Trophoblast cell (in vitro differentiated cells and primary cell): ENCODE measurements around the gene GEMIN8.

Experiments
- DNase-seq, 2 donors: peaks; one replicate each; pipeline ENCODE4 v3.0.0-alpha.2; 2016
- H2AFZ ChIP-seq: 2 replicates; pipeline ENCODE4 v1.6.1; 2013; ENCODE audit warnings: low read length, moderate library complexity, mild to moderate bottlenecking; ENCODE audit not compliant: insufficient read depth, poor library complexity
- H2AK5ac ChIP-seq: 2 replicates; pipeline ENCODE4 v1.6.1; 2013; ENCODE audit warnings: mild to moderate bottlenecking, low read length
- H2BK120ac ChIP-seq: 2 replicates; pipeline ENCODE4 v1.6.1; 2013; ENCODE audit warnings: low read length, mild to moderate bottlenecking, moderate library complexity; ENCODE audit not compliant: insufficient read depth, poor library complexity
- H2BK12ac ChIP-seq: 2 replicates; pipeline ENCODE4 v1.6.1; 2013; ENCODE audit warnings: mild to moderate bottlenecking, low read length, moderate library complexity
- H2BK5ac ChIP-seq: 2 replicates; pipeline ENCODE4 v1.6.1; 2013; ENCODE audit warnings: low read length, low read depth, moderate library complexity, mild to moderate bottlenecking; ENCODE audit not compliant: poor library complexity
- H3K14ac ChIP-seq: 2 replicates; pipeline ENCODE4 v1.6.1; 2013; ENCODE audit warnings: mild to moderate bottlenecking, low read length
- H3K18ac ChIP-seq: 2 replicates; pipeline ENCODE4 v1.6.1; 2013; ENCODE audit warnings: mild to moderate bottlenecking, low read length
- H3K23ac ChIP-seq: 2 replicates; pipeline ENCODE4 v1.6.1; 2013; ENCODE audit warnings: low read length
- H3K27ac ChIP-seq: 2 replicates; pipeline ENCODE4 v1.5.1; 2013; ENCODE audit warnings: low read depth, mild to moderate bottlenecking, inconsistent platforms, low read length, moderate library complexity
- H3K27me3 ChIP-seq: 2 replicates; pipeline ENCODE4 v1.6.1; 2013; ENCODE audit warnings: inconsistent platforms, mild to moderate bottlenecking, low read length, moderate library complexity; ENCODE audit not compliant: insufficient read depth
- H3K36me3 ChIP-seq, 2 experiments: 1 replicate in 1 of 2; 2 replicates in 1 of 2; pipeline ENCODE4 v1.6.1; 2013; ENCODE audit warnings: low read length in 2 of 2, mild to moderate bottlenecking in 2 of 2, moderate library complexity in 1 of 2; ENCODE audit not compliant: insufficient read depth in 2 of 2, control insufficient read depth in 1 of 2
- H3K4ac ChIP-seq: 2 replicates; pipeline ENCODE4 v1.6.1; 2013; ENCODE audit warnings: low read depth, mild to moderate bottlenecking, low read length, moderate library complexity
- H3K4me1 ChIP-seq, 2 experiments: 1 replicate in 1 of 2; 2 replicates in 1 of 2; pipeline ENCODE4 v1.6.1; 2013; ENCODE audit warnings: low read length in 2 of 2, mild to moderate bottlenecking in 2 of 2, moderate library complexity in 1 of 2; ENCODE audit not compliant: insufficient read depth in 2 of 2, control insufficient read depth in 1 of 2
- H3K4me2 ChIP-seq: 2 replicates; pipeline ENCODE4 v1.6.1; 2013; ENCODE audit warnings: inconsistent platforms, mild to moderate bottlenecking, low read length, moderate library complexity
- H3K4me3 ChIP-seq: 2 replicates; pipeline ENCODE4 v1.5.1; 2013; ENCODE audit warnings: mild to moderate bottlenecking, low read depth, low read length, inconsistent platforms
- H3K79me1 ChIP-seq: one replicate; pipeline ENCODE4 v1.6.1; 2013; ENCODE audit warnings: low read length
- H3K79me2 ChIP-seq: 2 replicates; pipeline ENCODE4 v1.6.1; 2013; ENCODE audit warnings: low read length, mild to moderate bottlenecking; ENCODE audit not compliant: control insufficient read depth, insufficient read depth, poor library complexity
- H3K9ac ChIP-seq: 2 replicates; pipeline ENCODE4 v1.6.1; 2013; ENCODE audit warnings: mild to moderate bottlenecking, low read length
- H3K9me3 ChIP-seq: 2 replicates; pipeline ENCODE4 v1.6.1; 2013; ENCODE audit warnings: low read depth, mild to moderate bottlenecking, control low read depth, inconsistent platforms, low read length; ENCODE audit not compliant: insufficient read depth
- H4K12ac ChIP-seq: 2 replicates; pipeline ENCODE4 v1.6.1; 2013; ENCODE audit warnings: low read depth, mild to moderate bottlenecking, low read length, moderate library complexity
- H4K8ac ChIP-seq: 2 replicates; pipeline ENCODE4 v1.6.1; 2013; ENCODE audit warnings: low read depth, mild to moderate bottlenecking, low read length, moderate library complexity
- H4K91ac ChIP-seq: one replicate; pipeline ENCODE4 v1.6.1; 2013; ENCODE audit warnings: low read depth, mild to moderate bottlenecking, low read length, moderate library complexity
- WGBS: extraction: QIAGEN DNeasy Blood & Tissue Kit; methylation state at CpG from one replicate; pipeline ENCODE4 v1.1.7; 2013; ENCODE audit warnings: missing lambda C conversion rate; ENCODE audit not compliant: insufficient read length, insufficient coverage; ENCODE audit errors: extremely low coverage; 5-methylcytosine and 5-hydroxymethylcytosine counted together

GEMIN8 gene

DNA sequence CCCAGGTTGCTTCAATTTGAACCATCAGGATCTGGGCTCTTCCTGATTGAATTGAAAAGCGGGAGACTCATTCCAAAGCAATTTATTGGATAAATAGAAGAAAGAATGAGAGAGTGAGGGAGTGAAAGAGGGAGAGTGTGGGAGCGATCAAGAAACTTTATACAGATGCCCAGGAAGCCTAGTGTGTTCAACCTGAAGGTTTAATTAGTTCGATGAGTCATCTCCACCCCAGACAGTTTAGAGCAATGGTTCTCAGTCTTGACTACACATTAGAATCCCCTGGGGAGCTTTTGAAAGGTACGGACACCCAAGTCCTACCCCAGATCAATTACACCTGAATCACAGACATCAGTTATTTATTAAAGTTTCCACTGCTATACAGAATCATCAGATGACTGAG lies 61.5 kb downstream of the GEMIN8 start:
- no peaks in the 10 kb centered on the region for H3K27me3 ChIP-seq
- DNase-seq: no peak
- WGBS: no CpG with 5 or more reads among the region's 4 CpGs

GRCh38 chrX:13967636-13968035 lies 62.1 kb downstream of the GEMIN8 start:
- Histone ChIP-seq H3K9me3 (no peaks in the 10 kb centered on the region), H2BK120ac (no peak overlapping the region), H3K27ac (no peak overlapping the region), H4K12ac (no peak overlapping the region), H3K18ac (no peak overlapping the region), H2AFZ (no peak overlapping the region), H3K14ac (no peak overlapping the region), H3K27me3 (no peaks in the 10 kb centered on the region), H3K23ac (no peak overlapping the region), H2BK5ac (no peak overlapping the region), H3K4me1 (no peaks in the 10 kb centered on the region), H3K9ac (no peak overlapping the region), H3K36me3 (no peaks in the 10 kb centered on the region), H4K91ac (no peak overlapping the region), H2BK12ac (no peak overlapping the region), H3K4me3 (no peak overlapping the region), H3K79me2 (no peaks in the 10 kb centered on the region), H2AK5ac (no peak overlapping the region), H3K79me1 (no peaks in the 10 kb centered on the region), H3K4ac (no peak overlapping the region), H3K4me2 (no peak overlapping the region), H4K8ac (no peak overlapping the region)
- DNase-seq: no peak
- WGBS: no CpG with 5 or more reads among the region's 9 CpGs

More for the DNA sequence above, 61.5 kb downstream of the GEMIN8 start:
- H2BK12ac ChIP-seq: no peak overlapping the region
- no peak overlapping the region for H3K23ac ChIP-seq
- H2AFZ ChIP-seq: no peak overlapping the region
- H3K4ac ChIP-seq: no peak overlapping the region
- H3K27ac ChIP-seq: no peak overlapping the region
- H4K8ac ChIP-seq: no peak overlapping the region
- no peak overlapping the region for H3K4me3 ChIP-seq
- H2AK5ac ChIP-seq: no peak overlapping the region
- no peak overlapping the region for H3K9ac ChIP-seq
- H3K18ac ChIP-seq: no peak overlapping the region
- no peak overlapping the region for H3K14ac ChIP-seq
- no peak overlapping the region for H2BK120ac ChIP-seq
- H3K36me3 ChIP-seq: no peaks in the 10 kb centered on the region
- no peaks in the 10 kb centered on the region for H3K9me3 ChIP-seq
- H3K4me2 ChIP-seq: no peak overlapping the region
- no peak overlapping the region for H4K12ac ChIP-seq
- H2BK5ac ChIP-seq: no peak overlapping the region
- no peaks in the 10 kb centered on the region for H3K79me1 ChIP-seq
- H3K79me2 ChIP-seq: no peaks in the 10 kb centered on the region
- H4K91ac ChIP-seq: no peak overlapping the region
- H3K4me1 ChIP-seq: no peaks in the 10 kb centered on the region

DNA sequence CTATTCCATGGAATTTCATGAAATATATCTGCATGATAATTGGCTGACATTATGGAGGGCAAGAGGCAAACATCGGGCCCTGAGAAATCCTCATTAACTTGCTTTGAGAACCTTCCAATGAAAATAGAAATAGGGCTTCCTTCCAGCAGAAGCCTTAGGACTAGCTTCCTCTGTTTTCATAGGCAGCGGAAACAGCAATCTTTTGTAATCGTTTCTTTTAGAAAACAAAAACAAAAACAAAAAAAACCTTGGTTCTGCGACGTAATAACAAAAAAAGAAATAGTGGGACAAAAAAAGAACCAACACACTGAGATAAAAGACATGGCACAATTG lies 62.9 kb downstream of the GEMIN8 start:
- no peak overlapping the region for H3K14ac ChIP-seq
- DNase-seq: no peak
- no peak overlapping the region for H3K27ac ChIP-seq
- no peak overlapping the region for H3K18ac ChIP-seq
- H4K12ac ChIP-seq: no peak overlapping the region
- no peak overlapping the region for H4K8ac ChIP-seq
- no peaks in the 10 kb centered on the region for H3K4me1 ChIP-seq
- no peak overlapping the region for H3K4me3 ChIP-seq
- H4K91ac ChIP-seq: no peak overlapping the region
- no peak overlapping the region for H2BK12ac ChIP-seq
- no peak overlapping the region for H3K9ac ChIP-seq
- H3K79me2 ChIP-seq: no peaks in the 10 kb centered on the region
- no peak overlapping the region for H2AFZ ChIP-seq
- no peak overlapping the region for H3K4ac ChIP-seq
- H3K4me2 ChIP-seq: no peak overlapping the region
- no peak overlapping the region for H2AK5ac ChIP-seq
- no peak overlapping the region for H3K23ac ChIP-seq
- H3K36me3 ChIP-seq: no peaks in the 10 kb centered on the region
- no peaks in the 10 kb centered on the region for H3K27me3 ChIP-seq
- no peak overlapping the region for H2BK120ac ChIP-seq
- no peaks in the 10 kb centered on the region for H3K9me3 ChIP-seq
- H2BK5ac ChIP-seq: no peak overlapping the region
- whole genome bisulfite sequencing: no CpG with 5 or more reads among the region's 5 CpGs
- H3K79me1 ChIP-seq: no peaks in the 10 kb centered on the region

- H2BK12ac ChIP-seq: no peak overlapping the region
- H2BK5ac ChIP-seq: no peak overlapping the region
- H3K9ac ChIP-seq: no peak overlapping the region
- no peak overlapping the region for H3K27ac ChIP-seq
- H4K91ac ChIP-seq: no peak overlapping the region
- H3K14ac ChIP-seq: no peak overlapping the region
- H3K9me3 ChIP-seq: no peaks in the 10 kb centered on the region
- no peak overlapping the region for H4K8ac ChIP-seq
- no peak overlapping the region for H3K4me2 ChIP-seq
- no peak overlapping the region for H3K23ac ChIP-seq
- no peak overlapping the region for H3K4me3 ChIP-seq
- no peak overlapping the region for H2AFZ ChIP-seq
- H2AK5ac ChIP-seq: no peak overlapping the region
- H3K79me1 ChIP-seq: no peaks in the 10 kb centered on the region
- H3K18ac ChIP-seq: no peak overlapping the region
- H2BK120ac ChIP-seq: no peak overlapping the region
- no peaks in the 10 kb centered on the region for H3K79me2 ChIP-seq
- no peaks in the 10 kb centered on the region for H3K27me3 ChIP-seq
- no peak overlapping the region for H3K4ac ChIP-seq
- H3K4me1 ChIP-seq: no peaks in the 10 kb centered on the region
- DNase-seq: no peak
- H4K12ac ChIP-seq: no peak overlapping the region
- WGBS: no CpG with 5 or more reads among the region's 10 CpGs
- no peaks in the 10 kb centered on the region for H3K36me3 ChIP-seq
These were observed 63.5 kb downstream of the GEMIN8 start for GRCh38 chrX:13966071-13966792.
